Measurements from ENCODE around the gene SGF29.
A peak's percentile ranks its signal among the peaks of the same experiment; 100 is the strongest.
"Not testable (repeated sequence)": the region's sequence is repeated elsewhere in the genome, so short reads cannot be mapped to it uniquely, and the experiment has no call there.

SGF29 gene

DNA sequence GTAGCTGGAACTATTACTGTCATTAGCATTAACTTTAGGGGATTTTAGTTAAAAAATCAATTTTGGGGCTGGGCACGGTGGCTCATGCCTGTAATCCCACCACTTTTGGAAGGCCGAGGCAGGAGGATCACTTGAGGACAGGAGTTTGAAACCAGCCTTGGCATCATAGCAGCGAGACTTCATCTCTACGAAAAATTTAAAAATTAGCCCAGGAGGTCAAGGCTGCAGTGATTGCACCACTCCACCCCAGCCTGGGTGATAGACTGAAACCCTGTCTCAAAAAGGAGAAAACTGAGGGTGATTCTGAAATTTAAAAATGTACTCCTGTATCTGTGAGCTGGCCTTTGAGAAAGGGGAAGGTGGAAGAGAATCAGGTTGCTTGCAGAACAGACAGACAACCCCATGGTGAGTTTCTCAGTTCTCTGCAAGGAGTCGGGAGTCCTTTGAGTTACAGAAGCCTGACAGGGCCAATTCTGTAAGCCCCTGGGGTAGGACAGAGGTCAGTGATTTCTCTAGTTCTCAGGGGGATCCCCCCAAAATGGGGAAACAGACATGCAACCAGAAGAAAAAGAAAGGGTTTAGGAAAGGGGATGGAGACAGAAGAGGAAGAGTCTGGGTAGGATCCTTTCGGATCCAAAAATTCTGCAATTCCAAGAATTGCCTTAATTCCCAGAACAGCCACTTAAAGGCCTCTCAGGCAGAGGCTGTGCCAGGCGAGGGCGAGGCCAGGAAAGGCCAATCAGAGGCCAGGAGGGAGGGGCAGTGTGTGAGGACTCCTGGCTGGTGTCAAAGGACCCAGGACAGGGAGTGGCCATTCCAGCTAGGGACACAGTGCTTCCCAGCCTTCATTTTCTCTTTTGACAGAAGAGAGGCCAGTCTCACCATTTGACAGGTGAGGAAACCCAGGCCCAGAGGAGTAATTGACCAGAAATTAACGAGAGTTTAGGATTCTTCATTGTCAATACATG lies 21.7 kb upstream of the SGF29 start:
- DNase-seq: no peak

DNA sequence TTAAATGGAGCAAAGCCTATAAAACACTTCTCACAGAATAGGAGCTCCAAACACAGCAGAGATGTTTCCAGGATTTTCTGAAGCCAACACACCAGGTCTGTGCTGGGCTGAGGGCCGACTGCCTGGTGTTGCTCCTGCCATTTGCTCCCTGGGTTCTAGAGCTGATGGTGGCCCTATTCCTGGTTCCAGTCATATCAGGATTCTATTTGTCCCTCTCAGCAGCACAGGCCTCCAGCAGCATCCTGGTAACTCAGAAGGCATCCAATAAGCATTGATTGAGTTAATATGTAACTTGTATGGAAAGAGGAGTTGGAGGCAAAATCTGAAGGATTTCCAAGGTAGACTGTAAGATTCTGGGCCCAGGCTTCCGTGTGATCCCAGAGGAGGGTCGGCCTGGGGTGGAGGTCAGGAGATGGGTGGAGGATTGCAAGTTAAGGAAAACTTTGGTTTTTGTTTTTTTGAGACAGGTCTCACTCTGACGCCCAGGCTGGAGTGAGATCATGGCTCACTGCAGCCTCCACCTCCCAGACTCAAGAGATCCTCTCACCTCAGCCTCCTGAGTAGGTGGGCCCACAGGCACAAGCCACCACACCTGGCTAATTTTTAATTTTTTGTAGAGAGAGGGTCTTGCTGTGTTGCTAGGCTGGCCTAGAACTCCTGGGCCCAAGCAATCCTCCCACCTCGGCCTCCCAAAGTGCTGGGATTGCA lies 20.6 kb upstream of the SGF29 start:
- DNase-seq: no peak

GRCh38 chr16:28534542-28535373 lies 19.0 kb upstream of the SGF29 start:
- DNase-seq: no peak

GRCh38 chr16:28537076-28537475 lies 16.6 kb upstream of the SGF29 start:
- DNase-seq: no peak

DNA sequence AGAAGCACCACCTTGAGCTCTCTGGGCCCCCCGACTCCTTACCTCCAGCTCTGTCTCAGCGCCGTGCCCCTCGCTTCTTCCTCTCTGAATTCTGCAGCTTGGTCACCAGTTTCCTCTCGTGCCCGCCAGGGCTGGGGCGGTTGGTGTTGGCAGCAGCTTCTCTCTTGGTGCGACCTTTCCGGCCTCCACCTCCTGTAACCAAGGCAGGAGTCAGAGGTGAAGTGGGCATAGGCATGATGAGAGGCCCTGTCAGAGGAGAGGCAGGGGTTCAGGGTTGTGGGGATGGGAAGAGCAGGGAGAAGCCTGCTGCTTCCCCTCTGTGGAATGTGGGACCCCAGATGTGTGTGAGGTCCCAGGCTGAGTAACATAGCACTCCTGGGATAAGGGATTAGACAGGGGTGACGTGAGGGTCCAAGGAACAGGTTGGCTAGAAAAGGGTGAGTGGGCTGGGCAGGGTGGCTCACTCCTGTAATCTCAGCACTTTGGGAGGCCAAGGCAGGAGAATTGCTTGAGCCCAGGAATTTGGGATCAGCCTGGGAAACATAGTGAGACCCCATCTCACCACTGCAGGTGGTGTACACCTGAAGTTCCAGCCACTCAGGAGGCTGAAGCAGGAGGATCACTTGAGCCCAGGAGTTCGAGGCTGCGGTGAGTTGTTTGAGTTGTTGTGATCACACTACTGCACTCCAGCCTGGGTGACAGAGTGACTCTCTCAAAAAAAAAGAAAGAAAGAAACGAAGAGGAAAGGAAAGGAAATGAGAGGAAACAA lies 15.6 kb upstream of the SGF29 start:
- DNase-seq: no peak

GRCh38 chr16:28538733-28539596 lies 14.8 kb upstream of the SGF29 start, which contains the start of gene NUPR1:
NUPR1 (minus strand) TSS chr16:28538974; CDS start chr16:28538907, 67 bp downstream.
- DNase-seq: peak; percentile 41

GRCh38 chr16:28540346-28540745 lies 13.4 kb upstream of the SGF29 start:
- DNase-seq: no peak

- no peak for DNase-seq
Observed at GRCh38 chr16:28542646-28543045, 11.1 kb upstream of the SGF29 start.

DNA sequence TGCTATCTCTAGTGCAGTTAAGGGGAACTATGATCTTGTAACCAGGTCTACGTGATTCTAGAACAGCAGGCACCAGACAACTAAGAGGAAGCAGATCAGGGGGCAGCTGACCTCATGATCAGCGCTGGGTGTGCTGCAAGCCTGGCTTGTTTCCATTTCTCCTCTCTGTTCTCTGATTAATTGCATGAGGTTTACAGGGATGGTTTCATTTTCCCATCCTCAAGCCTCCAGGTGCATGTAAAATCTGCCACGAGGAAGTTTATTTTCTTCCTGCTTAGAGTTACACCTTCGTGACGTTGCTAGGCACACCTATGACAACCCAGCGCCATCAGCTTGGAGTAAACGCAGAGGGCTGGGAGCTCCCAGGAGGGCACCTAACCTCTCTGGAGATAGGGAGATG lies 10.6 kb upstream of the SGF29 start:
- no peak for DNase-seq

DNA sequence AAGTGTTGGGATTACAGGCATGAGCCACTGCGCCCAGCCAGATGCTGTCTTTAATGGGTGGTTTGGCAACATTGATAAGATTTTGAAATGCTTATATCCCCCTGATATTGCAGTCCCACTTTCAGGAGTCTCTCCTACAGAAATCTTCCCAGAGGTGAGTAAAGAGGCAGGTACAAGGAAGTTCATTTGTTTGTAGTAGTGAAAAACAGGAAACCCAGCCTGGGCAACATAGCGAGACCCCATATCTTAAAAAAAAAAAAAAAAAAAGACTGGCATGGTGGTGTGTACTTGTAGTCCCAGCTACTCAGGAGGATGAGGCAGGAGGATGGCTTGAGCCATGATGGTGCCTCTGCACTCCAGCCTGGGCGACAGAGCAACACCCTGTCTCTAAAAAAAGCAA lies 8.7 kb upstream of the SGF29 start:
- DNase-seq: no peak

DNA sequence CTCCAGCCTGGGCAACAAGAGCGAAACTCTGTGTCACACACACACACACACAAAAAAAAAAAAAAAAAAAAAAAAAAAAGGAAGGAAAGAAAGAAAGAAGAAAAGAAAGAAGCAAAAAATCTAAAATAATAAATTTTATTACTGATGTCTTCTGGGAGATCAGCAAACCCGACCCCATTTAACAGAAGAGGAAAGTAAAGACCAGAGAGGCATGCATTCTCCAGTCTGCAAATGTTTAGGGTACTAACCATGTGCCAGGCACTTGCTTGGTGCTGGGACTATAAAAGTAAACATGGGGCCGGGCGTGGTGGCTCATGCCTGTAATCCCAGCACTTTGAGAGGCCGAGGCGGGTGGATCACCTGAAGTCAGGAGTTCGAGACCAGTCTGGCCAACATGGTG lies 7.8 kb upstream of the SGF29 start:
- DNase-seq: not testable (repeated sequence)

DNA sequence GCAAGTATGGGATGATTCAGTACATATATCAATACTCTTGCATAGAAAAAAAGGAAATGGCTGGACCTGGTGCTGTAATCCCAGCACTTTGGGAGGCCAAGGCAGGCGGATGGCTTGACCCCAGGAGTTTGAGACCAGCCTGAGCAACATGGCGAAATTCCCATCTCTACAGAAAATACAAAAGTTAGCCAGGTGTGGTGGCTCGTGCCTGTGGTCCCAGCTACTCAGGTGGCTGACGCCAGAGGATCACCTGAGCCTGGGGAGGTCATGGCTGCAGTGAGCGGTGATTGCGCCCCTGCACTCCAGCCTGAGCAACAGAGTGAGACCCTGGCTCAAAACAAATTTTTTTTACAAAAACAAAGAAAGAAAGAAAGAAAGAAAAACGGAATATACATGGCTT lies 7.1 kb upstream of the SGF29 start:
- no peak for DNase-seq

GRCh38 chr16:28548306-28548802 lies 5.4 kb upstream of the SGF29 start:
- no peak for DNase-seq

- DNase-seq: no peak
Observed at GRCh38 chr16:28549301-28549899, 4.3 kb upstream of the SGF29 start.

- no peak for DNase-seq
Observed at GRCh38 chr16:28554634-28555423, 1.1 kb downstream of the SGF29 start.

- DNase-seq: no peak
Observed at GRCh38 chr16:28555561-28555960, 1.8 kb downstream of the SGF29 start.

GRCh38 chr16:28556914-28557320 lies 3.2 kb downstream of the SGF29 start:
- no peak for DNase-seq

- no peak for DNase-seq
Observed at GRCh38 chr16:28558456-28558855, 4.7 kb downstream of the SGF29 start.

GRCh38 chr16:28561557-28562187 lies 8.0 kb downstream of the SGF29 start:
- no peak for DNase-seq

Measured in right kidney (tissue), 1 donor.